ENCODE results near the gene REV1.

DNA sequence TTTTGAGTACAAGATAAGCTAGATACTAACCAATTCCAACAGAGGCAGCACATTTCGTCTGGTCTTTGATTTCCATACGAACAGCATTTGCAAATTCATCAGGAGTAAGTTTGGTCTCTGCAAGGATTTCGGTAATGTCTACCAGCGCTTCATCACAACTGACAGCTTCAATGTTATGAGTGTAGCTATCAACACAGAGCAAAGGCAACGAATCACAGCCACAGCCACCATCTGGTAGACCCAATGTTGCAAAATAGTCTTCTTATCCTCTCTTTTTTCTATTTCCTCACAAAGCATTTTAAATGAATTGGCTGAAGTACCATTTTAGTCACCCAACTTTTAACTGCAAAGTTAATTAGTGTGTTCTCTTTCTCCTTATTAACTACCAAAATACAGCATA lies 68.3 kb downstream of the REV1 start:
- TF ChIP-seq POLR2AphosphoS5 (IDR thresholded peaks at IDR 0.05; ENCODE audit: low read depth, low read length) (no peak), TAF1 (IDR thresholded peaks at IDR 0.05; ENCODE audit: borderline replicate concordance, insufficient read depth, low read length) (no peak)
- TF ChIP-seq, protein P1, sequence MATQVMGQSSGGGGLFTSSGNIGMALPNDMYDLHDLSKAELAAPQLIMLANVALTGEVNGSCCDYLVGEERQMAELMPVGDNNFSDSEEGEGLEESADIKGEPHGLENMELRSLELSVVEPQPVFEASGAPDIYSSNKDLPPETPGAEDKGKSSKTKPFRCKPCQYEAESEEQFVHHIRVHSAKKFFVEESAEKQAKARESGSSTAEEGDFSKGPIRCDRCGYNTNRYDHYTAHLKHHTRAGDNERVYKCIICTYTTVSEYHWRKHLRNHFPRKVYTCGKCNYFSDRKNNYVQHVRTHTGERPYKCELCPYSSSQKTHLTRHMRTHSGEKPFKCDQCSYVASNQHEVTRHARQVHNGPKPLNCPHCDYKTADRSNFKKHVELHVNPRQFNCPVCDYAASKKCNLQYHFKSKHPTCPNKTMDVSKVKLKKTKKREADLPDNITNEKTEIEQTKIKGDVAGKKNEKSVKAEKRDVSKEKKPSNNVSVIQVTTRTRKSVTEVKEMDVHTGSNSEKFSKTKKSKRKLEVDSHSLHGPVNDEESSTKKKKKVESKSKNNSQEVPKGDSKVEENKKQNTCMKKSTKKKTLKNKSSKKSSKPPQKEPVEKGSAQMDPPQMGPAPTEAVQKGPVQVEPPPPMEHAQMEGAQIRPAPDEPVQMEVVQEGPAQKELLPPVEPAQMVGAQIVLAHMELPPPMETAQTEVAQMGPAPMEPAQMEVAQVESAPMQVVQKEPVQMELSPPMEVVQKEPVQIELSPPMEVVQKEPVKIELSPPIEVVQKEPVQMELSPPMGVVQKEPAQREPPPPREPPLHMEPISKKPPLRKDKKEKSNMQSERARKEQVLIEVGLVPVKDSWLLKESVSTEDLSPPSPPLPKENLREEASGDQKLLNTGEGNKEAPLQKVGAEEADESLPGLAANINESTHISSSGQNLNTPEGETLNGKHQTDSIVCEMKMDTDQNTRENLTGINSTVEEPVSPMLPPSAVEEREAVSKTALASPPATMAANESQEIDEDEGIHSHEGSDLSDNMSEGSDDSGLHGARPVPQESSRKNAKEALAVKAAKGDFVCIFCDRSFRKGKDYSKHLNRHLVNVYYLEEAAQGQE (IDR thresholded peaks at IDR 0.05; ENCODE audit: insufficient read depth in 1 of 2, low read depth in 2 of 2, low read length in 2 of 2): no peak
